Naive thymus-derived CD8-positive, alpha-beta T cell (primary cell): ENCODE measurements around the gene NOX4. TPM values are rescaled to one million over a fixed set of nuclear protein-coding genes. Genes with fewer than 3 reads are reported as not detected.
"Not testable (repeated sequence)": the region's sequence is repeated elsewhere in the genome, so short reads cannot be mapped to it uniquely, and the experiment has no call there.

ENCODE experiments used
- ATAC-seq, 2 donors: fragments of 150-1000 bp; cut with Tn5 transposase in 1 of 2; sonication (Bioruptor Pico), chemical (Tn5 transposase) in 1 of 2; 1 replicate in 1 of 2; 2 replicates in 1 of 2; pipeline ENCODE4 v1.10.0; 2021; ENCODE audit warnings: mild to moderate bottlenecking in 2 of 2, moderate library complexity in 2 of 2
- POLR2A ChIA-PET: fragments of 350-600 bp; sonication (Branson Sonifier 250); formaldehyde crosslinking; loops from one replicate; lab custom pipeline; 2021; ENCODE audit warnings: antibody characterized with exemption; lab: Charles Lee
- DNase-seq, 10 donors: peaks; one replicate each; pipeline versions ENCODE4 v3.0.0 to v3.0.0-alpha.2; 2020 to 2022
- H3K27ac Mint-ChIP-seq, 10 donors: one replicate each; pipeline ENCODE4 v1.8.0; 2020 to 2022; ENCODE audit warnings: mild to moderate bottlenecking in 10 of 10, mixed read lengths in 10 of 10, moderate library complexity in 4 of 10, inconsistent platforms in 1 of 10
- H3K27me3 Mint-ChIP-seq, 5 donors: one replicate each; pipeline ENCODE4 v1.8.0; 2021 to 2022; ENCODE audit warnings: mixed read lengths in 5 of 5
- H3K36me3 Mint-ChIP-seq, 3 donors: one replicate each; pipeline ENCODE4 v1.8.0; 2020 to 2022; ENCODE audit warnings: mixed read lengths in 3 of 3, mild to moderate bottlenecking in 2 of 3, inconsistent platforms in 1 of 3
- H3K4me1 Mint-ChIP-seq, 4 donors: one replicate each; pipeline ENCODE4 v1.8.0; 2021 to 2022; ENCODE audit warnings: mixed read lengths in 4 of 4
- H3K4me3 Mint-ChIP-seq, 10 donors: one replicate each; pipeline ENCODE4 v1.8.0; 2020 to 2022; ENCODE audit warnings: mild to moderate bottlenecking in 10 of 10, mixed read lengths in 10 of 10, moderate library complexity in 6 of 10, inconsistent platforms in 1 of 10
- H3K9me3 Mint-ChIP-seq, 9 donors: one replicate each; pipeline ENCODE4 v1.8.0; 2020 to 2022; ENCODE audit warnings: mixed read lengths in 9 of 9, mild to moderate bottlenecking in 3 of 9, inconsistent platforms in 1 of 9, moderate library complexity in 1 of 9
- polyA plus RNA-seq, 3 donors: library from polyadenylated mRNA; unstranded; fragments of 300-500 nt; fragmentation: Illumina TruSeq; gene quantifications; one replicate each; pipeline ENCODE4 v1.2.3, GENCODE V29; 2021
- total RNA-seq, 8 experiments: library from RNA in 2 of 8; stranded (reverse) in 2 of 8; gene quantifications; one replicate each; pipeline ENCODE4 v1.2.3 and lab custom pipeline; 2021 to 2026

The NOX4 gene
- total and polyA plus RNA-seq, 5 experiments from 2014 or later: not detected

GRCh38 chr11:89358761-89359160 is 132.4 kb downstream of the NOX4 start:
- no peak for DNase-seq
- Mint-ChIP-seq H3K27me3 (peaks cover 0 to 1% (median 0%) of the 10 kb centered on the region in 5 donors), H3K27ac (no peak overlapping the region), H3K36me3 (no peaks in the 10 kb centered on the region), H3K9me3 (peaks cover 0 to 2% (median 0%) of the 10 kb centered on the region in 9 donors), H3K4me1 (no peaks in the 10 kb centered on the region), H3K4me3 (no peak overlapping the region)
- ATAC-seq: no peak
- POLR2A ChIA-PET: no interaction called here

- Mint-ChIP-seq H3K27me3 (peaks cover 0 to 1% (median 0%) of the 10 kb centered on the region in 5 donors), H3K27ac (no peak overlapping the region), H3K36me3 (no peaks in the 10 kb centered on the region), H3K4me3 (no peak overlapping the region), H3K4me1 (no peaks in the 10 kb centered on the region), H3K9me3 (no peaks in the 10 kb centered on the region)
- ATAC-seq (no peak), DNase-seq (no peak)
- POLR2A ChIA-PET: no interaction called here
Measured at GRCh38 chr11:89355646-89356045, 135.5 kb downstream of the NOX4 start.

GRCh38 chr11:89354513-89354912 is 136.7 kb downstream of the NOX4 start:
- H3K4me3 Mint-ChIP-seq: not testable (repeated sequence)

GRCh38 chr11:89347071-89347470 is 144.1 kb downstream of the NOX4 start:
- Mint-ChIP-seq H3K9me3 (peaks cover 0 to 3% (median 0%) of the 10 kb centered on the region in 9 donors), H3K36me3 (no peaks in the 10 kb centered on the region), H3K4me3 (no peak overlapping the region), H3K4me1 (no peaks in the 10 kb centered on the region), H3K27ac (no peak overlapping the region), H3K27me3 (no peaks in the 10 kb centered on the region)
- ATAC-seq: no peak
- POLR2A ChIA-PET: no interaction called here
- no peak for DNase-seq

More at GRCh38 chr11:89354513-89354912, 136.7 kb downstream of the NOX4 start:
- ATAC-seq, POLR2A ChIA-PET, DNase-seq, H3K27ac Mint-ChIP-seq, H3K36me3 Mint-ChIP-seq, H3K4me1 Mint-ChIP-seq, H3K9me3 Mint-ChIP-seq, H3K27me3 Mint-ChIP-seq: not testable (repeated sequence)

- H3K4me1 Mint-ChIP-seq: no peaks in the 10 kb centered on the region
- no peak overlapping the region for H3K27ac Mint-ChIP-seq
- DNase-seq (no peak), ATAC-seq (no peak)
- POLR2A ChIA-PET: no interaction called here
- no peaks in the 10 kb centered on the region for H3K27me3 Mint-ChIP-seq
- peaks cover 0 to 3% (median 0%) of the 10 kb centered on the region in 9 donors for H3K9me3 Mint-ChIP-seq
- H3K4me3 Mint-ChIP-seq: no peak overlapping the region
- no peaks in the 10 kb centered on the region for H3K36me3 Mint-ChIP-seq
Measured at GRCh38 chr11:89346601-89347000, 144.6 kb downstream of the NOX4 start.

GRCh38 chr11:89342880-89343572 is 148.1 kb downstream of the NOX4 start:
- ATAC-seq, H3K27ac Mint-ChIP-seq, H3K27me3 Mint-ChIP-seq, H3K4me1 Mint-ChIP-seq, H3K9me3 Mint-ChIP-seq, H3K36me3 Mint-ChIP-seq, DNase-seq, POLR2A ChIA-PET, H3K4me3 Mint-ChIP-seq: not testable (repeated sequence)

- H3K36me3 Mint-ChIP-seq, ATAC-seq, H3K4me3 Mint-ChIP-seq, H3K27ac Mint-ChIP-seq, H3K27me3 Mint-ChIP-seq, H3K4me1 Mint-ChIP-seq, H3K9me3 Mint-ChIP-seq, DNase-seq, POLR2A ChIA-PET: not testable (repeated sequence)
Measured at GRCh38 chr11:89340450-89340849, 150.7 kb downstream of the NOX4 start.

GRCh38 chr11:89338073-89338472 is 153.1 kb downstream of the NOX4 start:
- ATAC-seq, H3K4me3 Mint-ChIP-seq: not testable (repeated sequence)

GRCh38 chr11:89337100-89337650 is 154.0 kb downstream of the NOX4 start:
- H3K27me3 Mint-ChIP-seq, H3K4me1 Mint-ChIP-seq, H3K36me3 Mint-ChIP-seq, DNase-seq, ATAC-seq, POLR2A ChIA-PET, H3K27ac Mint-ChIP-seq, H3K9me3 Mint-ChIP-seq, H3K4me3 Mint-ChIP-seq: not testable (repeated sequence)

More at GRCh38 chr11:89338073-89338472, 153.1 kb downstream of the NOX4 start:
- POLR2A ChIA-PET, H3K27ac Mint-ChIP-seq, H3K27me3 Mint-ChIP-seq, DNase-seq, H3K9me3 Mint-ChIP-seq, H3K4me1 Mint-ChIP-seq, H3K36me3 Mint-ChIP-seq: not testable (repeated sequence)

- H3K4me1 Mint-ChIP-seq, ATAC-seq, H3K36me3 Mint-ChIP-seq, H3K4me3 Mint-ChIP-seq, H3K27me3 Mint-ChIP-seq, H3K27ac Mint-ChIP-seq, DNase-seq, POLR2A ChIA-PET, H3K9me3 Mint-ChIP-seq: not testable (repeated sequence)
Measured at GRCh38 chr11:89333704-89334103, 157.5 kb downstream of the NOX4 start.

GRCh38 chr11:89331940-89332339 is 159.2 kb downstream of the NOX4 start:
- H3K27me3 Mint-ChIP-seq, DNase-seq, H3K9me3 Mint-ChIP-seq, H3K4me1 Mint-ChIP-seq, H3K4me3 Mint-ChIP-seq, H3K27ac Mint-ChIP-seq, H3K36me3 Mint-ChIP-seq, POLR2A ChIA-PET, ATAC-seq: not testable (repeated sequence)

GRCh38 chr11:89327885-89328284 is 163.3 kb downstream of the NOX4 start:
- ATAC-seq (no peak), DNase-seq (no peak)
- peaks cover 0 to 3% (median 0%) of the 10 kb centered on the region in 9 donors for H3K9me3 Mint-ChIP-seq
- H3K27me3 Mint-ChIP-seq: no peaks in the 10 kb centered on the region
- POLR2A ChIA-PET: no interaction called here
- no peak overlapping the region for H3K27ac Mint-ChIP-seq
- H3K36me3 Mint-ChIP-seq: no peaks in the 10 kb centered on the region
- no peaks in the 10 kb centered on the region for H3K4me1 Mint-ChIP-seq
- no peak overlapping the region for H3K4me3 Mint-ChIP-seq

- H3K4me1 Mint-ChIP-seq: no peaks in the 10 kb centered on the region
- H3K27me3 Mint-ChIP-seq: no peaks in the 10 kb centered on the region
- H3K4me3 Mint-ChIP-seq: no peak overlapping the region
- peaks cover 0 to 3% (median 0%) of the 10 kb centered on the region in 9 donors for H3K9me3 Mint-ChIP-seq
- DNase-seq: no peak
- no peak overlapping the region for H3K27ac Mint-ChIP-seq
- POLR2A ChIA-PET: no interaction called here
- no peak for ATAC-seq
- no peaks in the 10 kb centered on the region for H3K36me3 Mint-ChIP-seq
Measured at GRCh38 chr11:89321401-89321800, 169.8 kb downstream of the NOX4 start.

- ATAC-seq, H3K36me3 Mint-ChIP-seq, DNase-seq, H3K9me3 Mint-ChIP-seq, POLR2A ChIA-PET, H3K27ac Mint-ChIP-seq, H3K4me1 Mint-ChIP-seq, H3K27me3 Mint-ChIP-seq, H3K4me3 Mint-ChIP-seq: not testable (repeated sequence)
Measured at GRCh38 chr11:89310607-89311006, 180.6 kb downstream of the NOX4 start.
